ENCODE results near the gene SMG1. TPM values are rescaled to one million over a fixed set of nuclear protein-coding genes. Genes with fewer than 3 reads are reported as not detected.

The SMG1 gene
- total and polyA plus RNA-seq, 2 of the 13 experiments (the other 11 are each of a cell fraction or from before 2014, with no cell fraction given) = 48.7 to 53.7 TPM

DNA sequence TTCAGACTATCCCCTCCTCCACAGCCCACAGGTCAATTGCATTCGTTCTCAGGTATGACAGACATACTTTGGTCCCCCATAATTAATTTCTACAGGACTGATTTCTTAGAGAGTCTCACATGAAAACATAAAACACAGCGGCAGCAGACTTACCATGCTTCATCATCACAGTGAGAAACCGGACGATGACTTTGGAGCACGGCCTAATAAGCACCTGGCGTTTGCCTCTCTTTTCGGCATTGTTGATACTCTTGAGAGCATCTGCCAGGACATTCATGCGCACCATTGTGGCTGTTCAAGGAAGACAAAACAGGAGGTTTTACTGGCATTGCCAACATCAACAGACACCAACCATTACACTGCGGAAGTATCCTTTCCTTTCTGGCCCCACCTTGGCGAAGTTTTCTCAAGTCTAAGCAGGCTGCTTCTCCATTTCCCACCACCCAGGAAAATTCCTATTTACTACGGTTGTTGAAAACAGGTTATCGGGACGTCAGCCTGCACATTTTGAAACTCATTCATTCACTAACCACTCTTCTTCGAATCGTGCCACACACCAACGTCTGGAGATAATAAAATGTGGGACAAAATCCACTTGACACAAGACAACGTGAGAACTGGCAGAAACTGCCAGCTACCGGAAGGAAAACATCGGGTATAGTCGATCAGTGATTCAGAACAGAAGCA is 137.2 kb downstream of the SMG1 start (continued):
- TF ChIP-seq SMARCE1 (IDR thresholded peaks at IDR 0.05; ENCODE audit: borderline replicate concordance) (no peak), PPARG (CRISPR knock-in tag; conservative IDR thresholded peaks at IDR 0.05) (no peak), SNRNP70 (IDR thresholded peaks at IDR 0.05; ENCODE audit: low read depth, low read length) (no peak), ATAD3A (CRISPR knock-in tag; IDR thresholded peaks at IDR 0.05) (no peak), TCF12 (IDR thresholded peaks at IDR 0.05) (no peak), TCF12 (CRISPR knock-in tag; IDR thresholded peaks at IDR 0.05) (peak; percentile 29; the same call in 1 of the 2 replicates), SIN3A (IDR thresholded peaks at IDR 0.05; ENCODE audit: borderline replicate concordance, low read depth, low read length) (peak; percentile 54; the same call in 1 of the 2 replicates), NR1H2 (CRISPR knock-in tag; IDR thresholded peaks at IDR 0.05; ENCODE audit: borderline replicate concordance, low read depth) (no peak), EP300 (IDR thresholded peaks at IDR 0.05; ENCODE audit: low read depth in 2 of 2, low read length in 2 of 2) (no peak), EP300 (CRISPR knock-in tag; IDR thresholded peaks at IDR 0.05; ENCODE audit: borderline replicate concordance) (no peak), MBD4 (IDR thresholded peaks at IDR 0.05; ENCODE audit: borderline replicate concordance, low read length) (0 out of 2 replicates have a peak, but pooled peaks have one; percentile 32), HNRNPLL (IDR thresholded peaks at IDR 0.05; ENCODE audit: low read depth, low read length, poor library complexity, severe bottlenecking) (no peak), ZNF788 (CRISPR knock-in tag; IDR thresholded peaks at IDR 0.05; ENCODE audit: borderline replicate concordance) (no peak), ZNF333 (CRISPR knock-in tag; IDR thresholded peaks at IDR 0.05; ENCODE audit: borderline replicate concordance) (0 out of 2 replicates have a peak, but pooled peaks have one; percentile 47), USF2 (IDR thresholded peaks at IDR 0.05; ENCODE audit: low read depth, low read length) (no peak), USF2 (CRISPR knock-in tag; IDR thresholded peaks at IDR 0.05; ENCODE audit: borderline replicate concordance) (no peak), CEBPZ (IDR thresholded peaks at IDR 0.05; ENCODE audit: low read length) (no peak), JUN (CRISPR knock-in tag; IDR thresholded peaks at IDR 0.05) (no peak)
- TF ChIP-seq, protein P1, sequence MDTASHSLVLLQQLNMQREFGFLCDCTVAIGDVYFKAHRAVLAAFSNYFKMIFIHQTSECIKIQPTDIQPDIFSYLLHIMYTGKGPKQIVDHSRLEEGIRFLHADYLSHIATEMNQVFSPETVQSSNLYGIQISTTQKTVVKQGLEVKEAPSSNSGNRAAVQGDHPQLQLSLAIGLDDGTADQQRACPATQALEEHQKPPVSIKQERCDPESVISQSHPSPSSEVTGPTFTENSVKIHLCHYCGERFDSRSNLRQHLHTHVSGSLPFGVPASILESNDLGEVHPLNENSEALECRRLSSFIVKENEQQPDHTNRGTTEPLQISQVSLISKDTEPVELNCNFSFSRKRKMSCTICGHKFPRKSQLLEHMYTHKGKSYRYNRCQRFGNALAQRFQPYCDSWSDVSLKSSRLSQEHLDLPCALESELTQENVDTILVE (CRISPR knock-in tag; IDR thresholded peaks at IDR 0.05) = 0 out of 2 replicates have a peak, but pooled peaks have one; percentile 15
- TF ChIP-seq, protein P2, sequence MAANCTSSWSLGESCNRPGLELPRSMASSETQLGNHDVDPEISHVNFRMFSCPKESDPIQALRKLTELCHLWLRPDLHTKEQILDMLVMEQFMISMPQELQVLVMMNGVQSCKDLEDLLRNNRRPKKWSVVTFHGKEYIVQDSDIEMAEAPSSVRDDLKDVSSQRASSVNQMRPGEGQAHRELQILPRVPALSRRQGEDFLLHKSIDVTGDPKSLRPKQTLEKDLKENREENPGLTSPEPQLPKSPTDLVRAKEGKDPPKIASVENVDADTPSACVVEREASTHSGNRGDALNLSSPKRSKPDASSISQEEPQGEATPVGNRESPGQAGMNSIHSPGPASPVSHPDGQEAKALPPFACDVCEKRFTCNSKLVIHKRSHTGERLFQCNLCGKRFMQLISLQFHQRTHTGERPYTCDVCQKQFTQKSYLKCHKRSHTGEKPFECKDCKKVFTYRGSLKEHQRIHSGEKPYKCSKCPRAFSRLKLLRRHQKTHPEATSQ (CRISPR knock-in tag; IDR thresholded peaks at IDR 0.05; ENCODE audit: borderline replicate concordance) = no peak; the same call in 1 of the 2 replicates
- TF ChIP-seq, protein P3, sequence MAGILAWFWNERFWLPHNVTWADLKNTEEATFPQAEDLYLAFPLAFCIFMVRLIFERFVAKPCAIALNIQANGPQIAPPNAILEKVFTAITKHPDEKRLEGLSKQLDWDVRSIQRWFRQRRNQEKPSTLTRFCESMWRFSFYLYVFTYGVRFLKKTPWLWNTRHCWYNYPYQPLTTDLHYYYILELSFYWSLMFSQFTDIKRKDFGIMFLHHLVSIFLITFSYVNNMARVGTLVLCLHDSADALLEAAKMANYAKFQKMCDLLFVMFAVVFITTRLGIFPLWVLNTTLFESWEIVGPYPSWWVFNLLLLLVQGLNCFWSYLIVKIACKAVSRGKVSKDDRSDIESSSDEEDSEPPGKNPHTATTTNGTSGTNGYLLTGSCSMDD (CRISPR knock-in tag; IDR thresholded peaks at IDR 0.05) = no peak
